ENCODE measurements around the gene ARID3A.

DNA sequence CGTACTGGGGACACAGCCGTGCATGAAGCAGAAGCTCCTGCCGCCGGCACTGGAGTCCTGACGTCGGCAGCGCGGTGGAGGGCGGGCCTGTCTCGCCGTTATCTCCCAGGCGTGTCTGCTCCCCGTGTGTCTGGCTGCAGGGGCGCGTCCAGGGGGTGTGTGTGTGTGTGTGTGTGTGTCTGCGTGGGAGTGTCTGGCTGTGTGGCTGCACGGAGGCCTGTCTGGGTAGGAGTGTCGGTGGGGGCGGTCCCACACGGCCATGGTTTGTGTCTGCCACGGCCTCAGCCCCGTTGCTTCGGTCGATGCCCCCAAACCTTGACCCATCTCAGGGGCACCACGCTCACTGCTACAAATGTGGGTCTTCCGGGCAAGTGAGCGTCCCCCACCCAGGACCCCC, 18.3 kb downstream of the ARID3A start:
- TF ChIP-seq, protein P1, sequence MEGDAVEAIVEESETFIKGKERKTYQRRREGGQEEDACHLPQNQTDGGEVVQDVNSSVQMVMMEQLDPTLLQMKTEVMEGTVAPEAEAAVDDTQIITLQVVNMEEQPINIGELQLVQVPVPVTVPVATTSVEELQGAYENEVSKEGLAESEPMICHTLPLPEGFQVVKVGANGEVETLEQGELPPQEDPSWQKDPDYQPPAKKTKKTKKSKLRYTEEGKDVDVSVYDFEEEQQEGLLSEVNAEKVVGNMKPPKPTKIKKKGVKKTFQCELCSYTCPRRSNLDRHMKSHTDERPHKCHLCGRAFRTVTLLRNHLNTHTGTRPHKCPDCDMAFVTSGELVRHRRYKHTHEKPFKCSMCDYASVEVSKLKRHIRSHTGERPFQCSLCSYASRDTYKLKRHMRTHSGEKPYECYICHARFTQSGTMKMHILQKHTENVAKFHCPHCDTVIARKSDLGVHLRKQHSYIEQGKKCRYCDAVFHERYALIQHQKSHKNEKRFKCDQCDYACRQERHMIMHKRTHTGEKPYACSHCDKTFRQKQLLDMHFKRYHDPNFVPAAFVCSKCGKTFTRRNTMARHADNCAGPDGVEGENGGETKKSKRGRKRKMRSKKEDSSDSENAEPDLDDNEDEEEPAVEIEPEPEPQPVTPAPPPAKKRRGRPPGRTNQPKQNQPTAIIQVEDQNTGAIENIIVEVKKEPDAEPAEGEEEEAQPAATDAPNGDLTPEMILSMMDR (conservative IDR thresholded peaks at IDR 0.05; ENCODE audit: low read length): no peak
- TF ChIP-seq EZH2phosphoT487 (IDR thresholded peaks at IDR 0.05; ENCODE audit: borderline replicate concordance, low read depth, low read length): no peak
